Hippocampal formation (tissue), 2 donors: Measurements from ENCODE around the gene DEAF1.

Experiments used
- DNase-seq, 2 donors: peaks; one replicate each; lab custom pipeline; 2025; lab: John Stamatoyannopoulos, UW

DEAF1 gene

DNA sequence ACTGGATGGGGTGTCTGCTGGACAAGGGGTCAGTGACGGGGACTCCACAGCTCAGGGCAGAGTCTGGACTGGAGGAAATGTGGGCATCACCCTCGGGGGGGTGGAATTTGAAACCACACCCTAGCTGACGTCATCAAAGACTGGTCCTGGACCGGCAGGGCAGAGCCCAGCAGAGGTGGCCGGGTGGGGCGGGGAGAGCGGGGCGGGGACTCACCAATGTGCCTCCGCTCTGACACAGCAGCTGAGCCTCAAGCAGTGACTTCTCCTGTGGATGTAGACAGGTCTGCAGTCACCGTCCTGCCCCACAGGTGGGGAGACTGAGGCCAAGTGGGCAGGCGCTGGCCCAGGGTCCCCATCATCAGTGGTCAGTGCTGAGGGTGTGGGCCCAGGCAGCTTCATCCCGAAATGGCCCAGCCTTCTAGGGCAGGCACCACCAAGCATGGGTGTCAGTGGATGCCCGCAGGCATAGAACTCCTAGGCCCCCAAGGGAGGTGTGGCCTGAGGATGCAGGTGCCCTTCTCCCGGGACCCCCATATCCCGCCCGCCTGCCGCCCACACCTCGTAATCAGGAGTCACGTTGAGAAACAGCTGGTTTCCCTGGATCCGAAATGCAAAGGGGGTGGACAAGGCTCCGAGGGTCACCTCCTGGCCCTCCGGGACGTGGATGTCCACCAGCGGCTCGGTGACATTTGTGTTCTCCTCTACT, 70.9 kb downstream of the DEAF1 start:
- DNase-seq: no peak

GRCh38 chr11:623349-623869, 71.6 kb downstream of the DEAF1 start:
- DNase-seq: no peak

GRCh38 chr11:621838-622237, 73.2 kb downstream of the DEAF1 start:
- no peak for DNase-seq

DNA sequence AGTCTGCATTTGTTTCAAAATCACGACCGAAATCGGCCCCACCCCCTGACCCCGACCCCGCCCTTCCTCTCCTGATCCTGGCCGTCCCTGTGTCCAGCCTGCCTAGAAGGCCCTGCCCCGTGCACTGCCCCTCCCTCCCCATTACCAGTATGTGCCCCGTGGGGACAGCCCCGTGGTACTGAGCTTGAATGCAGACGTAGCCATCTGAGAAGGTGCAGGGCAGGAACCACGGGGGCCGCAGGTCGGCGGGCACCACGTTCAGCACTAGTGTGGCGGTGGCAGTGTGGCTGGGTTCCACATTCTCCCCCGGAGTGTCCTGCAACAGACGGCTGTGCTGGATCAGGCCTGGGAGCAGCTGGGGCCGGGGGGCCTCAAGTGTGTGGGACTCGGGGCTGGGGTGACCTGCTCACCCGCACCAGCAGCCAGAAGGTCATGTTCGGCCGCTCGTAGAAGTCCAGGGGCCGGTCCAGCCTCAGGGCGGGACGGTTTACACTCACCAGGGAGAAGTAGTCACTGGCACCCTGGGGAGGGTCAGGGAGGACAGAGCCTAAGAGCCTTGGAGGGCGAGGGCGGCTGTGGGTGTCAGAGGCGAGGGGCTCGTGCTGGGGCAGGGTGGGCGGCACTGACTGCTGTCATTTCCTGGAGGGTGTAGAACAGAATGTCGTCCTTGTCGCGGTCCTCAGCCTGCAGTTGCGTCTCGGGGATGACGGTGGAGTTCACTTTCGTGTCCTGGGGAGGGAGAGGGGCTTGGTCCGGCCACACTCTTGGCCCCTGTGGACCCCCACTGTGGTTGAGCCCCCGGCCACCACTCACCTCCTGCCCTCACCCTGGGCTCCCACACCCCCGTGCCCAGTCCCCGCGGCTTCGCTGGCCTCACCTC, 73.8 kb downstream of the DEAF1 start:
- no peak for DNase-seq

DNA sequence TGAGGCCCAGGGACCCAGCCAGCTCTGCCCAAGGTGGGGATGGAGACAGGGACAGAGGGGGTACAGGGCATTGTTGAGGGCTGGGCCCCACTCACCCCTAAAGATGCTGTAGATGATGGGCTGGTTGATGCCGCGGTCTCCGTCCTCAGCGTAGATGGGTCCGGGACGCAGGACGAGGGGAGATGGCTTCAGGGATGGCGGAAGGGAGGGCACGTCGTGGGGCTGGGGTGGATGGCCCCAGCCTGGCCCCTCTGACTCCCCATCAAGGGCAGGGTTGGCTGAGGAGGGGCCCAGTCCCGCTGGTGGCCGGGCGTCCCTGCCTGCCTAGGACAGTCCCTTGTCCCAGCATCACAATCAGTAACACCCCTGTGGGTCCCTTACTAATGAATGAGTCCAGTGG, 74.8 kb downstream of the DEAF1 start:
- no peak for DNase-seq

DNA sequence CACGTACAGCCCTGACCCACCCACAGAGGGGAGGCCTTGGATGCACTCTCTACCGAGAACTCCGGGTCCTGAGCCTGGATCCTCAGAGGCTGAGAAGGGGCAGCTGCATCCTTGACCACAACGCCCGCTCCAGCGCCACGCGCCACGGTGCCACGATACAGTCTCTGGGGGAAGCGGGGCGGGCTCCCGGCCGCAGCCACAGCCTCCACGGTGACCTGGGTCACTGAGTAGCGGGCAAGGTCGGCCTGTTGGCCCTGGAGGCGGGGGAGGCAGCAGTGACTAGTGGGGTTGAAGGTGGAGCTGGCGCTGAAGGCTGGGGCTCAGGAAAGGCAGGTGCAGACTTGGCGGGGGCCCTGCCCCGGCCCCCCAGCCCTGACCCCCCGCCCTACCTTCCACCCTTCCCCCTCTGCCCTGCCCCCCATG, 75.4 kb downstream of the DEAF1 start:
- no peak for DNase-seq

- no peak for DNase-seq
Measured at GRCh38 chr11:618856-619627, 76.0 kb downstream of the DEAF1 start.

DNA sequence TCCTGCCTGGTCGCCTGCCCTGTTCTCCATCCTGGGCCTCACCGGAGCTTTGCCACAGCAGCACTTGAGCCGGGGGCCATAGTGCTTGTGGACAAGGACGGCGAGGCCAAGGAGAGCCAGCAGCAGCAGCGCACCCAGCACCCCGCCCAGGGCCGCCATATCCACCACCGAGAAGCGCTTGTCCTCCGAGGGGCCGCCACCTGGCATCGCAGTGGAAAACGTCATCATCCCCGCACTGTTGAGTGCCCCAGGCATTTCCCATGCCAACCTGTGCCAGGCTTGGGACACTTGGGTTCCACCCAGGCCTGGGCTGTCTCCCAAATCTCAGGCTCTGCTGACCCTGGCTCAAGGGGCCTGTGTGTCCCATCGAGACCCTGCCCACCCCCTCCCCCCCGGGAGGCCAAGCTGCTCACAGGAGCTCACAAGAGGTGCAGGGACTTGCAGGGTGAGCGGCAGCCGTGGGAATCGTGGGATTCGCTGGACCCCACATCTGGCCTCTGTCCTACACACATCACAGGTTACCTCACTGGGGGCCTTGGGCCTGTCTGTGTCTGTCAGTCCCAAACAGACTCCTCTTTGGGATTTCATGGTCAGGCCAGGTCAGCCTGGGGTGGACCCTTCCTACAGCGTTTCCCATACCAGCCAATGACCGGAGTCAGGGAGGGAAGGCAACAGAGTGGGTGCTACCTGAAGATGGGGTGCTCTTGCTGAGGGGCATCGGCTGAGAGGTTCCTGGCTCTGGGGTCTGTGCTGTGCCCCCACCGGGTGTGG, 76.9 kb downstream of the DEAF1 start:
- no peak for DNase-seq

DNA sequence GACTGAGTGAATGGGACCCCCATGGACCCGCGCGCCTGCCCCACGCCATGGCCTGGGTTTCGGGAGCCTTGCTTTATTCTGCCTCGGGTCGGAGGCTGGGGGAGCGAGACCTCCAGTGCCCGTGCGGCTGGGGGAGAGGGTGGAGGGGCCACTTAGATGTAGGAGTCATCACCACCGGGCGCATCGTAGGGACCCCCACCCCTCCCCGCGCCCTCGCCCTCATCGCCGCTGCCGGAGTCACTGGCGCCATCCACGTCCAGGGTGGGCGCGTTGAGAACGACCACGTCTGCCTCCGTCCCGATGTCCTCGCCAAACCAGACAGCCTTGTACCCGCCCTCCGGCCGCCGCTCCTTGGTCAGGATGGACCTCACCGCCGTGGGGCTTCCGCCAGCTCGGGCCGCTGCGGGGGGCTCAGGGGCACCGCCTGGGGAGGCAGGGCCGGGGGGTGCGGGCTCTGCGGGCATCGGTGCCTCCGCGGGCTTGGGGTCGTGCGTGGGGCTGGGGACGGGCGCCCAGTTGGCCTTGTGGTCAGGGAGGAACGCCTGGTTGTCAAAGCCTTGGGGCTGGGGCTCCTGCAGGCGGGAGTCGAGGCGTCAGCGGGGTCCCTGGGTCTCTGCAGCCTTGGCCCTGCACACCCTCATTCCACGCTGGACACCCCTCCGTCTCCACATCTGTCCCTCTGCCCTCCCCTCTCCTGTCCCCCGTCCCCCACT, 77.7 kb downstream of the DEAF1 start:
- DNase-seq: no peak

DNA sequence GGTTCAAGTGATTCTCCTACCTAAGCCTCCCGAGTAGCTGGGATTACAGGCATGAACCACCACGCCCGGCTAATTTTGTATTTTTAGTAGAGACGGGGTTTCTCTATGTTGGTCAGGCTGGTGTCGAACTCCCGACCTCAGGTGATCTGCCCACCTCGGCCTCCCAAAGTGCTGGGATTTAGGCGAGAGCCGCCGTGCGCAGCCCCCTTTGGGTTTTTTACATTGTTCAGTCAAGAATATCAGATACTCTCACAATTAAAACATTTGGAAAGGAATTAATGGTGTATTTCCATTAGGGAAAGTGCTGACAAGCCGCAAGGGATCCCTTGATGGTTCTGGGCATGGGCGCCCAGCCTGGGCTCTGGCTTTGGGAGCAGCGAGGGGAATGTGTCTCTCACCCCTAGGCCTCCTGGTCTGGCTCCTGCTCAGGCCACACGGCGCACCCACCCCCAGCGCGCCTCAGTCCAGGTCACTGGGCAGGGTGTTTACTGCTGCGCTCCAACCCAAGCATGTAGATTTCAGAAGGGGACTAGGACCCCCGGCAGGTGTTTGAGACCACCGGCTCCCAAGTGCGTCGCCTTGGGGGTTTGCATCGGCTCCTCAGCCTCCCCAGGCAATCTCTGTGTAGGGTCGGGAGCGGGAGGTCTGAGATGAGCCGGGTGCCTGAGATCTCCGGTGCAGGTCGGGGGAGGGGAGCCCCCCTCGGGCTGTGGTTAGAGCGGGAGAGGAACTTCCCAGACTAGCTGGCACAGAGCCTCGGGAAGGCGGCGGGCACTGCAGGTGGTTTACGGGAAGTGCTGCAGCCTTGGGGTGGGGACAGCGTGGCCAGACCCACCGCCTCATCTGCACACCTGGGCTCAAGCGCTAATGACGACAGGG, 78.5 kb downstream of the DEAF1 start:
- no peak for DNase-seq

GRCh38 chr11:615504-616319, 79.3 kb downstream of the DEAF1 start, which contains the start of gene IRF7:
Gene IRF7, minus strand, starts transcription at chr11:615950. Its CDS starts 586 bp downstream, at chr11:615364.
- peak; percentile 79 to 82 for DNase-seq

- DNase-seq: peak in 1 of 2 donors; percentile 23
Measured at GRCh38 chr11:614623-615503, 80.2 kb downstream of the DEAF1 start.

DNA sequence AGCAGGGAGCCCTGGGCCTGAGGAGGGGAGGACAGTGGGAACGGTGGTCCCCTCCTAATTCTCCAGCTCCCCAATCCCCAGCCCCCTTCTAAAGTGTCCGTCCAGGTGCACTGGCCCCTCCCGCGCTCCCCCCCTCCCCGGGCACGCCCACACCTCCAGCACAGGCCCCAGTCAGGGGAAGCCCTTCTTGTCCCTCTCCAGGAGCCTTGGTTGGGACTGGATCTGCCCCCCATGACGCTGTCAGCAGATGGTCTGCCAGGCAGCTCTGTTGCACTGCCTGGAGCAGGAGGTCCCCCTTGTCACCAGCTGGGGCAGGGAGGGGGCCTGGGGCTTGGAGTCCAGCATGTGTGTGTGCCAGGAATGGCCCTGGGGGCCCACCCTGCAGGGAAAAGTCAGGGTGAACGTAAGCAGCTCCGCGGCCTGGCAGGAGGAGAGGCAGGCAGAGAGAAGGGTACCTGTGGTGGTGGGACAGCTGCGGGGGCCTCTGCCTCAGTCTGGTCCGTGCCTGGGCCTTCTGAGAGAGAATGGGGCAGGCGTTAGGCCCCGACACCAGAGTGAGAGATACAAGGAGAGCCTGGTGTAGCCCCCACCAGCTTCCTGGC, 80.9 kb downstream of the DEAF1 start:
- no peak for DNase-seq

DNA sequence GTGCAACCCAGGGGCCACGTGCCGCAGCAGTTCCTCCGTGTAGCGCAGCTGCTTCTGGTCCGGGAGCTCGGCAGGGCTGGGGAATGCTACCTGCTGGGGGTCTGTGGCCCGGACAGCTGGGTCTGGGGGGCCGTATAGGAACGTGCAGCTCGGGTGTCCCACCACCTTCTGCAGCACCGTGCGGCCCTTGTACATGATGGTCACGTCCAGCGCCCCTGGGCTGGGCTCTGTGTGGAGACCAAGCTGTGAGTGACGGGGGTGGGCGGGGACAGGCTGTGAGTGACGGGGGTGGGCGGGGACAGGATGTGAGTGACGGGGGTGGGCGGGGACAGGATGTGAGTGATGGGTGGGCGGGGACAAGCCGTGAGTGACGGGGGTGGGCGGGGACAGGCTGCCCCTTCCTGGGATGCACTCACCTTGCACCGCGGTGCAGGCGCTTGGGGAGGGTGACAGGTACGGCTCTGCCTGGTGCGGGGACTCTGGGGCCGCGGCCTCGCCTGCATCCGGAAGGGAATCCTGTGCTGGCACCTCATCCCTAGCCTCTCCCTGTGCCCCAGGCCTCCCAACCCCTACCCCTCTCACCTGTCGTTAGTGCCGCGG, 81.6 kb downstream of the DEAF1 start:
- no peak for DNase-seq

GRCh38 chr11:612961-613300, 82.1 kb downstream of the DEAF1 start:
- DNase-seq: no peak

GRCh38 chr11:612201-612960, 82.6 kb downstream of the DEAF1 start:
- DNase-seq: no peak
